Vagina (tissue), 2 donors: ENCODE measurements around the gene CFTR.

Experiments
- POLR2A ChIP-seq, 2 donors: fragments of 450-650 bp; IDR thresholded peaks; one replicate each; pipeline ENCODE4 v1.6.1; 2017; ENCODE audit warnings: antibody characterized with exemption in 2 of 2, mild to moderate bottlenecking in 2 of 2, moderate library complexity in 2 of 2
- POLR2AphosphoS5 ChIP-seq, 2 donors: sonication (generic); formaldehyde crosslinking; IDR thresholded peaks; one replicate each; pipeline ENCODE4 v1.9.0; 2017; ENCODE audit warnings: antibody characterized with exemption in 2 of 2, mild to moderate bottlenecking in 2 of 2, low read depth in 1 of 2; ENCODE audit not compliant: insufficient read depth in 1 of 2

DNA sequence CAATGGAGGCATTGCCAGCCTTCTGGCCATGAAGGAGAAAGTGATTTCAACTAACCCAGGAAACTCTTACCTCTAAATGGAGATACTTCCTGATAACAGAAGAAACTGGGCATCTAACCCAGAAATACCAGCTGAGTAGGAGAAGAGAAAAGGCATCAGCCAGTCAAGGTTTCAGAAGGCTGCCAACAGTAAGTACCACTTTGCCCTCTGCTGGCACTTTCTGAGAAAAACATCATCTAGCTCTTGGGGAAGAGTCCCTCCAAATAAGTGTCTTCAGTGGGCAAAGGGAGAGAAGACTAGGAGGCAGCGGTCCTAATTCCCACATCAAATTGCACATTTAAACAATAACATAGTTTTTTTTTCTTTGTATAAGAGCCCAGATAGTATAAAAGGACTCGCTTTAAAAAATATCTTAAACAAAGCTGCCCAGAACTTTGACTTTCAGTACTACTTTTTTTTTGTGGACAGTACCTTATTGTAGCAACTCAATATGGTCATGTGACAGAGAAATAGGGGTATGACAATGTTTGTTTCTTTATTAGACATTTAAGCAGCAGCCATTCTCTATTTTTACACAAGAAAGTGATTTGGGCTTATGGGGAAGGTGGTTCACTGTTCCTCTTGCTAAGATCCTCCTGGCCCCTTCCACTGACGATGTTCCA, 236.1 kb downstream of the CFTR start:
- TF ChIP-seq POLR2A (IDR thresholded peaks at IDR 0.05): no peak
- TF ChIP-seq POLR2AphosphoS5 (IDR thresholded peaks at IDR 0.05; ENCODE audit: insufficient read depth in 1 of 2, low read depth in 1 of 2): no peak
